ENCODE measurements around the gene SYNGR2.

DNA sequence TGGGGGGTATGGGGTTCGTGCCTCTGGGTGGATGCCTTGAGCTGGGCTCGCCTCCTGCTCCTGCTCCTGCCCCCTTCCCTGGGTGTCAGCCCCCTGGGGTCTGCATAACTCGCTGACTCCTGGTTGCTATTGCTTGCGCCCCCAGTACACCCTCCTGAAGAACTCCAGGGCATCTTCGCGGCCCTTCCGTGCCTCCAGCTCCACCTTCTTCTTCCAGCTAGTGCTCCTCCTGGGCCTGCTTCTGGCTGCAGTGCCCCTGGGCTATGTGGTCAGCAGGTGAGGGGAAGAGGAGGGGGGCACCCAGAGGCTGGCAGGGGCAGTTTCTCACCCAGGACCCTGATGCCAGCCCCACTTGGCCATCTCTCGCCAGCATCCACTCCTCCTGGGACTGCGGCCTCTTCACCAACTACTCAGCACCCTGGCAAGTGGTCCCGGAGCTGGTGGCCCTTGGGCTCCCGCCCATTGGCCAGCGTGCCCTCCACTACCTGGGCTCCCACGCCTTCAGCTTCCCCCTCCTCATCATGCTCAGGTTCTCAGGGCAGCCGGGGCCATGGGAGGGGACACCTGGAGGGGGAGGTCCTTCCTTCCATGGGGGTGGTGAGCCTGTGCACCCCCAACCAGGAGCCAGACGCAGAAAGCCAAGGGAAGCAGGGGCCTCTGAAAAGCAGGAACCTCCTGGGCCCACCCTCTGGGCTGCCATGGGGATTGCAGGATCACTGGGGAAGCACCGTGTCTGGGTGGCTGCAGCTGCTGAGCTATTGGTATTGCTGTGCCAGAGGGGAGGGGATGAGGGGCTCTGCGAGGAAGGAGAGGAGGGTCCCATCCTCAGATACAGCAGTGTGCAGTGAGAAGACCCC lies 29.9 kb upstream of the SYNGR2 start:
- TF ChIP-seq, protein P1, sequence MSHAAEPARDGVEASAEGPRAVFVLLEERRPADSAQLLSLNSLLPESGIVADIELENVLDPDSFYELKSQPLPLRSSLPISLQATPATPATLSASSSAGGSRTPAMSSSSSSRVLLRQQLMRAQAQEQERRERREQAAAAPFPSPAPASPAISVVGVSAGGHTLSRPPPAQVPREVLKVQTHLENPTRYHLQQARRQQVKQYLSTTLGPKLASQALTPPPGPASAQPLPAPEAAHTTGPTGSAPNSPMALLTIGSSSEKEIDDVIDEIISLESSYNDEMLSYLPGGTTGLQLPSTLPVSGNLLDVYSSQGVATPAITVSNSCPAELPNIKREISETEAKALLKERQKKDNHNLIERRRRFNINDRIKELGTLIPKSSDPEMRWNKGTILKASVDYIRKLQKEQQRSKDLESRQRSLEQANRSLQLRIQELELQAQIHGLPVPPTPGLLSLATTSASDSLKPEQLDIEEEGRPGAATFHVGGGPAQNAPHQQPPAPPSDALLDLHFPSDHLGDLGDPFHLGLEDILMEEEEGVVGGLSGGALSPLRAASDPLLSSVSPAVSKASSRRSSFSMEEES (CRISPR knock-in tag; IDR thresholded peaks at IDR 0.05) = no peak
- no peak for TF ChIP-seq ZNF253 (CRISPR knock-in tag; conservative IDR thresholded peaks at IDR 0.05)
- TF ChIP-seq RBM39 (optimal IDR thresholded peaks at IDR 0.05; ENCODE audit: low read depth, low read length) = no peak
- TF ChIP-seq ZNF24 (IDR thresholded peaks at IDR 0.05) = no peak
- no peak for TF ChIP-seq POLR2AphosphoS5 (IDR thresholded peaks at IDR 0.05; ENCODE audit: control insufficient read depth, insufficient read depth, low read depth, low read length)
- TF ChIP-seq CTCF (IDR thresholded peaks at IDR 0.05 in 2 of 3, conservative IDR thresholded peaks at IDR 0.05 in 1 of 3; ENCODE audit: insufficient read depth in 2 of 3, low read depth in 1 of 3, low read length in 3 of 3) = no peak
- no peak for TF ChIP-seq EP300 (IDR thresholded peaks at IDR 0.05; ENCODE audit: low read length)
- TF ChIP-seq FOXK2 (conservative IDR thresholded peaks at IDR 0.05 in 1 of 2, IDR thresholded peaks at IDR 0.05 in 1 of 2; ENCODE audit: low read depth in 2 of 2) = no peak
- no peak for TF ChIP-seq HNRNPH1 (optimal IDR thresholded peaks at IDR 0.05; ENCODE audit: low read depth, low read length)
- TF ChIP-seq SETDB1 (IDR thresholded peaks at IDR 0.05; ENCODE audit: low read length) = no peak
- TF ChIP-seq MYC (IDR thresholded peaks at IDR 0.05; ENCODE audit: low read depth, low read length) = no peak
- TF ChIP-seq MYC (CRISPR knock-in tag; IDR thresholded peaks at IDR 0.05; ENCODE audit: borderline replicate concordance, low read depth) = no peak
- TF ChIP-seq YY1 (IDR thresholded peaks at IDR 0.05; ENCODE audit: borderline replicate concordance in 1 of 3, control insufficient read depth in 1 of 3, extremely low read depth in 1 of 3, insufficient read depth in 3 of 3, insufficient read length in 1 of 3, insufficient replicate concordance in 2 of 3, low read depth in 1 of 3, low read length in 2 of 3) = no peak
- TF ChIP-seq TGIF2 (CRISPR knock-in tag; IDR thresholded peaks at IDR 0.05) = no peak

Measured in K562 (cell line).